HG03521 (cell line): ENCODE measurements around the gene NXPH2.

Experiments
- ATAC-seq: cut with Tn5 transposase; IDR thresholded peaks from one replicate; pipeline ENCODE4 v1.9.1; 2021; ENCODE audit warnings: mild to moderate bottlenecking, moderate library complexity; ENCODE audit not compliant: unreplicated experiment

The NXPH2 gene

GRCh38 chr2:138640921-138641676 lies 139.1 kb downstream of the NXPH2 start:
- no peak for ATAC-seq

- ATAC-seq = no peak
Observed at GRCh38 chr2:138637686-138638085, 142.5 kb downstream of the NXPH2 start.

GRCh38 chr2:138637061-138637460 lies 143.1 kb downstream of the NXPH2 start:
- no peak for ATAC-seq

GRCh38 chr2:138633049-138633448 lies 147.1 kb downstream of the NXPH2 start:
- ATAC-seq = no peak

GRCh38 chr2:138632066-138632620 lies 148.0 kb downstream of the NXPH2 start:
- no peak for ATAC-seq

GRCh38 chr2:138630164-138630563 lies 150.0 kb downstream of the NXPH2 start:
- no peak for ATAC-seq

- ATAC-seq = no peak
Observed at GRCh38 chr2:138626148-138626547, 154.0 kb downstream of the NXPH2 start.

- ATAC-seq = no peak
Observed at GRCh38 chr2:138622613-138623012, 157.6 kb downstream of the NXPH2 start.

- no peak for ATAC-seq
Observed at GRCh38 chr2:138621139-138621538, 159.1 kb downstream of the NXPH2 start.

GRCh38 chr2:138620431-138620830 lies 159.8 kb downstream of the NXPH2 start:
- no peak for ATAC-seq
